ES-I3 (cell line): ENCODE measurements around the gene NACA2.
"Not testable (repeated sequence)": the region's sequence is repeated elsewhere in the genome, so short reads cannot be mapped to it uniquely, and the experiment has no call there.

Experiments
- H3K36me3 ChIP-seq: 2 replicates; pipeline ENCODE4 v1.6.1; 2013; ENCODE audit warnings: mild to moderate bottlenecking, low read length, control low read depth, moderate library complexity; ENCODE audit not compliant: insufficient read depth
- H3K4me1 ChIP-seq: 2 replicates; pipeline ENCODE4 v1.6.1; 2013; ENCODE audit warnings: mild to moderate bottlenecking, control low read depth, low read length; ENCODE audit not compliant: insufficient read depth
- H3K9ac ChIP-seq: 2 replicates; pipeline ENCODE4 v1.6.1; 2013; ENCODE audit warnings: low read depth, mild to moderate bottlenecking, low read length, moderate library complexity
- H3K9me3 ChIP-seq: 2 replicates; pipeline ENCODE4 v1.6.1; 2013; ENCODE audit warnings: mild to moderate bottlenecking, low read length, moderate library complexity; ENCODE audit not compliant: control insufficient read depth, insufficient read depth

Gene NACA2

DNA sequence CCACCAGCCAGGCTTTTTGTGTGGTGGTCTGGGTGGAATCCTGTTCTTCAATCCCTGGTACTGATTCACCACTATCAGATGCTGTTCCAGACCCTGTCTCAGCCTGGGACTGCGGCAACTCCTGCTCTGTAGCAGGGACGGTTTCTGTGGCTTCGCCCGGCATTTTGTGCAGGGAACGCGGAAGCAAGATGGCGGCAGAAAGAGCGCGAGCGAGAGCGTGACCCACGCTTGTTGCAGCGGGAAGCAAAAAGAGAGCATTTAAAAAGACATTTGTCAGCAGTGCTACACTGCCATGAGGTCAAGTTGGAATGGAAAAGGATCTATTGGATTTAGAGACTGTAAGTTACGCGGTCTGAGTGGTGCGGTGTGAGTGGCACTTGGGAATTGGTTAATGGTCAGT, at the start of gene NACA2:
Gene NACA2, minus strand, starts transcription at position 202 of the 400 bp plus-strand sequence. Its CDS starts 39 bp downstream, at position 163.
- no peak within 1 kb of the TSS for H3K9ac ChIP-seq
- H3K36me3 ChIP-seq: no peaks in the 10 kb centered on the region

DNA sequence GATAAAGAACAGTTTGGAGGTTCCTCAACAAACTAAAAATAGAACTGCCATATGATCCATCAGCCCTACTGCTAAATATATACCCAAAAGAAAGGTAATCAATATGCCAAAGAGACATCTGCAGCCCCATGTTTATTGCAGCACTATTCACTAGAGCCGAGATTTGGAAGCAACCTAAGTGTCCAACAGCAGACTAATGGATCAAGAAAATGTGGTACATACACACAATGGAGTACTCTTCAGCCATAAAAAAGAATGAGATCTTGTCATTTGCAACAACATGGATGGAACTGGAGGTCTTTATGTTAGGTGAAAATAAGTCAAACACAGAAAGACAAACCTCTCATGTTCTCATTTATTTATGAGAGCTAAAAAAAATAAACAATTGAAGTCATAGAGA, 48.8 kb upstream of the NACA2 start:
- Histone ChIP-seq H3K9me3 (no peaks in the 10 kb centered on the region), H3K9ac (no peak overlapping the region), H3K36me3 (no peaks in the 10 kb centered on the region), H3K4me1 (no peaks in the 10 kb centered on the region)

More for the DNA sequence above, at the start of gene NACA2:
- Histone ChIP-seq H3K9me3 (no peaks in the 10 kb centered on the region), H3K4me1 (no peaks in the 10 kb centered on the region)

GRCh38 chr17:61638087-61638486, 47.1 kb upstream of the NACA2 start:
- H3K9ac ChIP-seq: no peak overlapping the region

GRCh38 chr17:61635913-61636432, 45.0 kb upstream of the NACA2 start:
- H3K36me3 ChIP-seq: no peaks in the 10 kb centered on the region
- H3K9me3 ChIP-seq: no peaks in the 10 kb centered on the region
- H3K9ac ChIP-seq: no peak overlapping the region
- H3K4me1 ChIP-seq: no peaks in the 10 kb centered on the region

More at GRCh38 chr17:61638087-61638486, 47.1 kb upstream of the NACA2 start:
- Histone ChIP-seq H3K9me3 (no peaks in the 10 kb centered on the region), H3K36me3 (no peaks in the 10 kb centered on the region), H3K4me1 (no peaks in the 10 kb centered on the region)

- Histone ChIP-seq H3K9me3 (no peaks in the 10 kb centered on the region), H3K36me3 (no peaks in the 10 kb centered on the region), H3K4me1 (no peaks in the 10 kb centered on the region), H3K9ac (no peak overlapping the region)
Observed at GRCh38 chr17:61634942-61635538, 44.0 kb upstream of the NACA2 start.

GRCh38 chr17:61634011-61634539, 43.1 kb upstream of the NACA2 start:
- no peaks in the 10 kb centered on the region for H3K36me3 ChIP-seq
- H3K9ac ChIP-seq: no peak overlapping the region
- no peaks in the 10 kb centered on the region for H3K4me1 ChIP-seq
- no peaks in the 10 kb centered on the region for H3K9me3 ChIP-seq

DNA sequence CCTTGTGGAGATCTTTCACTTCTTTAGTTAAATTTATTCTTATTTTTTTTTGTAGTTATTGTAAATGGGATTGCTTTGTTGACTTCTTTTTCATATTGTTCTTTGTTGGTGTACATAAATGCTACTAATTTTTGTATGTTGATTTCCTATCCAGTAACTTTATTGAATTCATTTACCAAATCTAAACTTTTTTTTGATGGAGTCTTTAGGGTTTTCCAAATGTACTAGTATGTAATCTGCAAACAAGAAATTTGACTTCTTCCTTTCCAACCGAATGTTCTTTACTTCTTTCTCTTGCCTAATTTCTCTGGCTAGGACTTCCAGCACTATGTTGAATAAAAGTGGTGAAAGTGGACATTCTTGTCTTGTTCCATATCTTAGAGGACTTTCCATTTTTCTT, 41.8 kb upstream of the NACA2 start:
- Histone ChIP-seq H3K36me3 (no peaks in the 10 kb centered on the region), H3K9me3 (no peaks in the 10 kb centered on the region), H3K9ac (no peak overlapping the region), H3K4me1 (0 out of 2 replicates have a peak, but pooled peaks cover 2% of the 10 kb centered on the region)

DNA sequence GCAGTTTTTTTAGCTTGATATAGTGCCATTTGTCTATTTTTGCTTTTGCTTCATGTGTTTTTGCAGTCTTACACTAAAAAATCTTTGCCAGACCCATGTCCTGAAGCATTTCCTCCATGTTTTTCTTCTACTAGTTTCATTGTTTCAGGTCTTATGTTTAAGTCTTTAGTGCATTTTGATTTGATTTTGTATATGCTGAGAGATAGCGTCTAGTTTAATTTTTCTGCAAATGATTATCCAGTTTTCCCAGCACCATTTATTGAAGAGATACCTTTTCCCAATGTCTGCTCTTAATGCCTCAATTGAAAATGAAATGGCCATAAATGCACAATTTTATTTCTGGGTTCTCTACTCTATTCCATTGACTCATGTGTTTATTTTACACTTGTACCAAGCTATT, 40.8 kb upstream of the NACA2 start:
- Histone ChIP-seq H3K4me1 (0 out of 2 replicates have a peak, but pooled peaks cover 9% of the 10 kb centered on the region), H3K9me3 (no peaks in the 10 kb centered on the region), H3K36me3 (no peaks in the 10 kb centered on the region), H3K9ac (no peak overlapping the region)

DNA sequence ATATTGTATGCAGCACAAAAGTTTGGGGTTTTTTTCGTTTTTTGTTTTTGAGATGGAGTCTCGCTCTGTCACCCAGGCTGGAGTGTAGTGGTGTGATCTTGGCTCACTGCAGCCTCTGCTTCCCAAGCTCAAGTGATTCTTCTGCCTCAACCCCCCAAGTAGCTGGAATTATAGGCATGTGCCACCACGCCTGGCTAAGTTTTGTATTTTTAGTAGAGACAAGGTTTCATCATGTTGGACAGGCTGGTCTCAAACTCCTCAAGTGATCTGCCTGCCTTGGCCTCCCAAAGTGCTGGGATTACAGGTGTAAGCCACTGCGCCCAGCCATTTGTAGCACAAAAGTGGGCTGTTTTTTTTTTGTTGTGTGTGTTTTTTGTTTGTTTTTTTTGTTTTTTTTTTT, 37.1 kb upstream of the NACA2 start:
- not testable (repeated sequence) for H3K9ac ChIP-seq, H3K4me1 ChIP-seq, H3K36me3 ChIP-seq, H3K9me3 ChIP-seq

DNA sequence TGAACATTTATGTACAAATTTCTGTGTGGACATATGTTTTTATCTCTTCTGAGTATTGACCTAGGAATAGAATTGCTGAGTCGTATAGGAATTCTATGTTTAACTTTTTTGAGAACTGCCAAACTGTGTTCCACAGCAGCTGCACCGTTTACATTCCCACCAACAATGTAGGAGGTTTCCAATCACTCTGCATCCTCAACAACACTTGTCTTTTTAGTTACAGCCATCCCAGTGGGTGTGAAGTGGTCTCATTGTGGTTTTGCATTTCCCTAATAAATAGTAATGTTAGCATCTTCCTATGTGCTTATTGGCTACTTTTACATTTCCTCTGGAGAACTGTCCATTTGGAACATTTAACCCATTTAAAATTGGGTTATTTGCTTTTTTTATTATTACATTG, 36.6 kb upstream of the NACA2 start:
- Histone ChIP-seq H3K36me3 (no peaks in the 10 kb centered on the region), H3K9ac (no peak overlapping the region), H3K9me3 (no peaks in the 10 kb centered on the region), H3K4me1 (0 out of 2 replicates have a peak, but pooled peaks cover 9% of the 10 kb centered on the region)

- Histone ChIP-seq H3K4me1 (0 out of 2 replicates have a peak, but pooled peaks cover 9% of the 10 kb centered on the region), H3K36me3 (no peaks in the 10 kb centered on the region), H3K9ac (no peak overlapping the region), H3K9me3 (no peaks in the 10 kb centered on the region)
Observed at GRCh38 chr17:61627125-61627524, 36.1 kb upstream of the NACA2 start.

DNA sequence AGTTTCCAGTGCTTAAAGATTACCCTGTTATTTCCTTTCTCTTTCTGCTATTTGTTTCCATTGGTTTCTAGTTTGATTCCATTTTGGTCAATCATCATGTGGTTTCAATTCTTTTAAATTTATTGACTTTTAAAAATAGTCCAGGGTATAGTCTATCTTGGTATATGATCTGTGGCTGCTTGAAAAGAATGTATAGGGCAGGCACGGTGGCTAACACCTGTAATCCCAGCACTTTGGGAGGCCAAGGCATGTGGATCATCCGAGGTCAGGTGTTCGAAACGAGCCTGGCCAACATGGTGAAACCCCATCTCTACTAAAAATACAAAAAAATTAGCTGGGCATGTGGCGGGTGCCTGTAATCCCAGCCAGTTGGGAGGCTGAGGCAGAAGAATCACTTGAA, 34.5 kb upstream of the NACA2 start:
- 0 out of 2 replicates have a peak, but pooled peaks cover 9% of the 10 kb centered on the region for H3K4me1 ChIP-seq
- H3K9ac ChIP-seq: no peak overlapping the region
- H3K36me3 ChIP-seq: no peaks in the 10 kb centered on the region
- no peaks in the 10 kb centered on the region for H3K9me3 ChIP-seq

GRCh38 chr17:61624951-61625350, 33.9 kb upstream of the NACA2 start:
- Histone ChIP-seq H3K4me1 (0 out of 2 replicates have a peak, but pooled peaks cover 9% of the 10 kb centered on the region), H3K9me3 (no peaks in the 10 kb centered on the region), H3K36me3 (no peaks in the 10 kb centered on the region), H3K9ac (no peak overlapping the region)

DNA sequence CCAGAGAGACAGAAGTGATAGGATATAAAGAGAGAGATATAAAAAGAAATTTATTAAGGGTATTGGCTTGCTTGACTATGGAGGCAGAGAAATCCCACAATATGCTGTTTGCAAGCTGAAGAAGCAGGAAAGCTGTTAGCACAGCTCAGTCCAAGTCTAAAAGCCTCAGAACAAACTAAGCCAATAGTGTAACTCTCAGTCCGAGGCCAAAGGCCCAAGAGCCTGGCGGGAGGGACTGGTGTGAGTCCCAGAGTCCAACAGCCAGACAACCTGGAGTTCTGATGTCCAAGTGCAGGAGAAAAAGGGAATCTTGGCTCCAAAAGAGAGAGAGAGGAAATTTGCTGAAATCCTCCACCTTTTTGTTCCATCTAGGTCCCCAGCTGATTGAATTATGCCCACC, 30.3 kb upstream of the NACA2 start:
- H3K36me3 ChIP-seq: no peaks in the 10 kb centered on the region
- peaks cover 9% of the 10 kb centered on the region; the same call in 1 of the 2 replicates for H3K9me3 ChIP-seq
- no peak overlapping the region for H3K9ac ChIP-seq
- H3K4me1 ChIP-seq: no peaks in the 10 kb centered on the region

DNA sequence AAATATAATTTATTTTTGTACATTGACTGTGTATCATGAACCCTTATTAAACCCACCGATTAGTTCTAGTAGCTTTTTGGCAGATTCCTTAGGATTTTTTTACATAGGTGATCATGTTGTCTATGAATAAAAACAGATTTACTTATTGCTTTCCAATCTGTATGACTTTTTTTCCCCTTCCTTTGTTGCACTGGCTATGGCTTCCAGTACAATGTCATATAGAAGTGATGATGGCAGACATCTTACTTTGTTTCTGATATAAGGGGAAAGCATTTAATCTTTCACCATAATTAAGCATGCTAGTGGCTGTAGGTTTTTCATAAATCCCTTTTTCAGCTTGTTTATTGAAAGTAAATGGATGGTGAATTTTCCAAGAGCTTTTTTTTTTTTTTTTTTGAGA, 28.9 kb upstream of the NACA2 start:
- H3K4me1 ChIP-seq: no peaks in the 10 kb centered on the region
- H3K9me3 ChIP-seq: peaks cover 16% of the 10 kb centered on the region; the same call in 1 of the 2 replicates
- H3K9ac ChIP-seq: no peak overlapping the region
- H3K36me3 ChIP-seq: no peaks in the 10 kb centered on the region
